HCT116 (cell line): ENCODE results near the gene RAB25. TPM values are rescaled to one million over a fixed set of nuclear protein-coding genes. Genes with fewer than 3 reads are reported as not detected.

Experiments
- ATAC-seq: fragments of 200-7000 bp; cut with Tn5 transposase; 2 replicates; pipeline ENCODE4 v1.9.1; 2020; ENCODE audit warnings: mild to moderate bottlenecking, moderate library complexity
- BruUV-seq: library from RNA; stranded (reverse); fragments of 400-500 nt; replicated peaks from 2 replicates; lab custom pipeline; 2021; lab: Mats Ljungman, UMichigan
- CTCF ChIA-PET: fragments of 300-600 bp; sonication (Branson Sonifier 250); formaldehyde crosslinking; loops from one replicate; lab custom pipeline; 2021; ENCODE audit warnings: antibody characterized with exemption; lab: Charles Lee
- POLR2A ChIA-PET: fragments of 300-600, 350-600 bp; sonication (Branson Sonifier 250); formaldehyde crosslinking; loops from one replicate; lab custom pipeline; 2021; ENCODE audit warnings: antibody characterized with exemption; lab: Charles Lee
- RAD21 ChIA-PET, 2 experiments: fragments of 300-600 bp; sonication (Branson Sonifier 250); formaldehyde crosslinking; loops; one replicate each; lab custom pipeline; 2023; ENCODE audit warnings: low total read pairs in 2 of 2; ENCODE audit not compliant: uncharacterized antibody in 2 of 2, unreplicated experiment in 2 of 2, low non-redundant PET in 1 of 2; lab: Charles Lee
- DNase-seq: peaks from one replicate; pipeline ENCODE4 v3.0.0-alpha.2; 2010; ENCODE audit warnings: low read depth, low spot score
- H2AFZ ChIP-seq: fragments of 200-600 bp; shearing (Covaris generic), sonication (generic); 2 replicates; pipeline ENCODE4 v1.6.1; 2017; ENCODE audit warnings: low read depth, mixed run types, mixed read lengths, antibody characterized with exemption, low read length; ENCODE audit not compliant: poor library complexity, severe bottlenecking
- H3K27ac ChIP-seq: 2 replicates; pipeline ENCODE4 v1.5.1; 2012; ENCODE audit warnings: low read depth, low read length
- H3K27me3 ChIP-seq: fragments of 200-600 bp; sonication (generic); 2 replicates; pipeline ENCODE4 v1.6.1; 2016; ENCODE audit warnings: mixed run types, low read length, mixed read lengths; ENCODE audit not compliant: insufficient read depth
- H3K36me3 ChIP-seq, 2 experiments: fragments of 200-500 bp in 1 of 2; fragments of 200-600 bp in 1 of 2; sonication (Bioruptor generic) in 1 of 2; sonication (generic) in 1 of 2; 2 replicates each; pipeline versions ENCODE4 v1.5.1 to v1.6.1; 2014 to 2016; ENCODE audit warnings: low read length in 2 of 2, inconsistent platforms in 1 of 2, mixed read lengths in 1 of 2, mixed run types in 1 of 2; ENCODE audit not compliant: insufficient read depth in 2 of 2, control insufficient read depth in 1 of 2
- H3K4me1 ChIP-seq, 2 experiments: fragments of 200-600 bp in 1 of 2; sonication (generic) in 1 of 2; 2 replicates each; pipeline versions ENCODE4 v1.5.1 to v1.6.1; 2012 to 2017; ENCODE audit warnings: low read length in 2 of 2, inconsistent platforms in 1 of 2, mild to moderate bottlenecking in 1 of 2, mixed read lengths in 1 of 2, mixed run types in 1 of 2, moderate library complexity in 1 of 2; ENCODE audit not compliant: insufficient read depth in 2 of 2, control insufficient read depth in 1 of 2
- H3K4me2 ChIP-seq: fragments of 200-600 bp; sonication (generic); 2 replicates; pipeline ENCODE4 v1.6.1; 2017; ENCODE audit warnings: mixed run types, low read length, mixed read lengths
- H3K4me3 ChIP-seq, 2 experiments: fragments of 200-600 bp in 1 of 2; sonication (generic) in 1 of 2; replicated peaks in 1 of 2; 2 replicates each; pipeline ENCODE4 v1.5.1; 2011 to 2016; ENCODE audit warnings: low read length in 2 of 2, control low read depth in 1 of 2, low read depth in 1 of 2, mild to moderate bottlenecking in 1 of 2, mixed read lengths in 1 of 2, mixed run types in 1 of 2
- H3K79me2 ChIP-seq: fragments of 200-600 bp; sonication (generic); 2 replicates; pipeline ENCODE4 v1.6.1; 2017; ENCODE audit warnings: mild to moderate bottlenecking, mixed run types, low read length, moderate library complexity, mixed read lengths; ENCODE audit not compliant: insufficient read depth
- H3K9ac ChIP-seq: fragments of 200-600 bp; sonication (generic); 2 replicates; pipeline ENCODE4 v1.6.1; 2016; ENCODE audit warnings: low read length, mixed read lengths
- H3K9me2 ChIP-seq: fragments of 200-600 bp; sonication (generic), shearing (Covaris generic); 2 replicates; pipeline ENCODE4 v1.6.1; 2017; ENCODE audit warnings: mixed run types, mild to moderate bottlenecking, moderate library complexity; ENCODE audit not compliant: insufficient read depth
- H3K9me3 ChIP-seq, 2 experiments: fragments of 200-500 bp in 1 of 2; fragments of 200-600 bp in 1 of 2; sonication (Bioruptor generic) in 1 of 2; sonication (generic) in 1 of 2; 2 replicates each; pipeline ENCODE4 v1.6.1; 2014 to 2017; ENCODE audit warnings: low read length in 2 of 2, mixed read lengths in 2 of 2, inconsistent platforms in 1 of 2, low read depth in 1 of 2, mild to moderate bottlenecking in 1 of 2, mixed run types in 1 of 2, moderate library complexity in 1 of 2; ENCODE audit not compliant: control insufficient read depth in 1 of 2, insufficient read depth in 1 of 2
- H4K20me1 ChIP-seq: fragments of 200-600 bp; sonication (generic), shearing (Covaris generic); 2 replicates; pipeline ENCODE4 v1.6.1; 2017; ENCODE audit warnings: mixed run types, mild to moderate bottlenecking, moderate library complexity; ENCODE audit not compliant: insufficient read depth
- CBX3 ChIP-seq: IDR thresholded peaks from 2 replicates; pipeline ENCODE4 v1.6.1; 2012; ENCODE audit warnings: low read depth
- CEBPB ChIP-seq: IDR thresholded peaks from 2 replicates; pipeline ENCODE4 v1.6.1; 2012; ENCODE audit warnings: low read depth
- POLR2A ChIP-seq: IDR thresholded peaks from 2 replicates; pipeline ENCODE4 v1.7.0; 2011; ENCODE audit warnings: borderline replicate concordance; ENCODE audit not compliant: insufficient read depth, insufficient read length; ENCODE audit errors: extremely low read depth
- POLR2AphosphoS5 ChIP-seq: IDR thresholded peaks from 2 replicates; pipeline ENCODE4 v1.6.1; 2011; ENCODE audit warnings: mild to moderate bottlenecking, low read depth, low read length, moderate library complexity
- RAD21 ChIP-seq: IDR thresholded peaks from 2 replicates; pipeline ENCODE4 v1.6.1; 2012; ENCODE audit warnings: low read depth, mild to moderate bottlenecking
- SIN3A ChIP-seq: IDR thresholded peaks from 2 replicates; pipeline ENCODE4 v1.6.1; 2012; ENCODE audit warnings: low read depth
- SRF ChIP-seq: IDR thresholded peaks from 2 replicates; pipeline ENCODE4 v1.6.1; 2012; ENCODE audit warnings: low read depth
- TCF7L2 ChIP-seq: IDR thresholded peaks from 2 replicates; pipeline ENCODE4 v1.7.0; 2011; ENCODE audit warnings: borderline replicate concordance, inconsistent platforms; ENCODE audit not compliant: insufficient read depth, insufficient read length; ENCODE audit errors: extremely low read depth
- YY1 ChIP-seq: IDR thresholded peaks from 2 replicates; pipeline ENCODE4 v1.6.1; 2011; ENCODE audit warnings: low read length, low read depth, moderate library complexity, mild to moderate bottlenecking; ENCODE audit not compliant: insufficient replicate concordance; ENCODE audit errors: extremely low read depth
- ZBTB33 ChIP-seq: IDR thresholded peaks from 2 replicates; pipeline ENCODE4 v1.6.1; 2011; ENCODE audit warnings: mild to moderate bottlenecking, low read length, moderate library complexity; ENCODE audit not compliant: insufficient replicate concordance; ENCODE audit errors: extremely low read depth
- intact Hi-C: fragments of 100-400 bp; cut with micrococcal nuclease; formaldehyde crosslinking; loops from 2 replicates; pipeline ENCODE4 v1.10.0; 2022
- total RNA-seq: library from RNA; stranded (reverse); gene quantifications from one replicate; pipeline ENCODE4 v1.2.1, GENCODE V29; 2021; ENCODE audit not compliant: unreplicated experiment

Gene RAB25
- total RNA-seq, 1 experiment from 2014 or later = 142 TPM

GRCh38 chr1:156114101-156114918, 53.4 kb downstream of the RAB25 start, which contains the start of gene LMNA:
TSS of gene LMNA (plus strand) at chr1:156114711. CDS start at chr1:156114919, 208 bp downstream.
- peak; percentile 90 for DNase-seq
- peak; percentile 37 for TF ChIP-seq YY1
- TF ChIP-seq POLR2AphosphoS5 = peak; percentile 98
- peak; percentile 58 for TF ChIP-seq TCF7L2
- TF ChIP-seq ZBTB33 = no peak
- TF ChIP-seq SRF = no peak
- TF ChIP-seq CBX3 = no peak
- TF ChIP-seq RAD21 = no peak
- no peak for TF ChIP-seq SIN3A
- peak; percentile 75 for TF ChIP-seq POLR2A
- TF ChIP-seq CEBPB = no peak
- H4K20me1 ChIP-seq = no peaks in the 10 kb centered on the region; the same call in 1 of the 2 replicates
- peaks cover 59 to 77% of the 10 kb centered on the region in 2 experiments for H3K4me1 ChIP-seq
- no peaks in the 10 kb centered on the region for H3K27me3 ChIP-seq
- POLR2A ChIA-PET = interaction anchor here (1.0 to 5.3 kb wide), 8 partner anchors 8 to 25 kb away, joined by 3 to 50 read pairs (median 6); no protein-coding TSS in a partner anchor
- no TSS peak for BruUV-seq
- H3K36me3 ChIP-seq = peaks cover 0 to 7% of the 10 kb centered on the region in 2 experiments; a peak in 1 of 4 replicates
- CTCF ChIA-PET = interaction anchor here (0.6 to 5.5 kb wide), 8 partner anchors 9 to 176 kb away, joined by 3 to 22 read pairs (median 6); no protein-coding TSS in a partner anchor
- no peak within 1 kb of the TSS for H2AFZ ChIP-seq
- peak within 1 kb of the TSS; percentile 98 for H3K9ac ChIP-seq
- ATAC-seq = peak; percentile 80
- peak within 1 kb of the TSS; percentile 76 for H3K27ac ChIP-seq
- RAD21 ChIA-PET = interaction anchor here in 1 of 2 experiments (0.6 to 1.0 kb wide), 2 partner anchors 16 to 18 kb away, joined by 3 read pairs; no protein-coding TSS in a partner anchor
- H3K79me2 ChIP-seq = peaks cover 48% of the 10 kb centered on the region
- peak within 1 kb of the TSS; percentile 96 to 99 for H3K4me3 ChIP-seq
- no peaks in the 10 kb centered on the region for H3K9me3 ChIP-seq
- intact Hi-C loops = no loop called here
- no peaks in the 10 kb centered on the region for H3K9me2 ChIP-seq
- peak within 1 kb of the TSS; percentile 90 for H3K4me2 ChIP-seq
